GM12878 (cell line): ENCODE results near the gene RUNX3. TPM values are rescaled to one million over a fixed set of nuclear protein-coding genes. Genes with fewer than 3 reads are reported as not detected.

Source experiments
- ATAC-seq: fragments of 200-7000 bp; cut with Tn5 transposase; 3 replicates; pipeline ENCODE4 v1.9.1; 2020; ENCODE audit warnings: mild to moderate bottlenecking, moderate library complexity
- Bru-seq: library from RNA; stranded (reverse); fragments of 400-500 nt; gene quantifications from one replicate; lab custom pipeline; 2021; lab: Mats Ljungman, UMichigan
- BruChase-seq, 2 experiments: library from RNA; stranded (reverse); fragments of 400-500 nt; gene quantifications; one replicate each; lab custom pipeline; 2021; lab: Mats Ljungman, UMichigan
- BruUV-seq: library from RNA; stranded (reverse); fragments of 400-500 nt; replicated peaks from 2 replicates; lab custom pipeline; 2021; lab: Mats Ljungman, UMichigan
- CTCF ChIA-PET: fragments of 300-600 bp; sonication (Branson Sonifier 250); formaldehyde crosslinking; extraction: SDS; loops from one replicate; lab custom pipeline; 2021; ENCODE audit warnings: inconsistent platforms; lab: Yijun Ruan, JAX
- POLR2A ChIA-PET: fragments of 350-600 bp; formaldehyde crosslinking; extraction: SDS; loops from one replicate; lab custom pipeline; 2021; ENCODE audit warnings: inconsistent platforms; lab: Charles Lee
- RAD21 ChIA-PET: fragments of 300-600 bp; sonication (Branson Sonifier 250); formaldehyde crosslinking; loops from one replicate; lab custom pipeline; 2023; ENCODE audit warnings: antibody characterized with exemption; ENCODE audit not compliant: unreplicated experiment; lab: Charles Lee
- SMC1A ChIA-PET: fragments of 300-600 bp; sonication (Branson Sonifier 250); formaldehyde crosslinking; loops from one replicate; lab custom pipeline; 2023; ENCODE audit not compliant: unreplicated experiment, uncharacterized antibody; lab: Charles Lee
- DNase-seq: peaks from one replicate; pipeline ENCODE4 v3.0.0-alpha.2; 2011; ENCODE audit warnings: low read depth, low spot score
- FAIRE-seq: peaks from 3 replicates; lab custom pipeline; 2011; peaks lifted over from hg19 to GRCh38; lab: Jason Lieb, UNC
- H2AFZ ChIP-seq: 2 replicates; pipeline ENCODE4 v1.6.0; 2011; ENCODE audit warnings: low read depth, low read length, control low read depth; ENCODE audit not compliant: control insufficient read depth
- H3K27ac ChIP-seq: 2 replicates; pipeline ENCODE4 v1.5.1; 2011; ENCODE audit warnings: control low read depth; ENCODE audit not compliant: control insufficient read depth, insufficient read depth
- H3K27me3 ChIP-seq, 2 experiments: replicated peaks in 1 of 2; 2 replicates each; pipeline versions ENCODE4 v1.6.0 to v1.6.1; 2011; ENCODE audit warnings: low read length in 1 of 2; ENCODE audit not compliant: control insufficient read depth in 2 of 2, insufficient read depth in 2 of 2
- H3K36me3 ChIP-seq, 2 experiments: 2 replicates each; pipeline ENCODE4 v1.5.1; 2011; ENCODE audit warnings: low read length in 1 of 2; ENCODE audit not compliant: control insufficient read depth in 2 of 2, insufficient read depth in 2 of 2
- H3K4me1 ChIP-seq: 2 replicates; pipeline ENCODE4 v1.6.1; 2011; ENCODE audit warnings: mild to moderate bottlenecking, low read length, moderate library complexity, mixed read lengths; ENCODE audit not compliant: control insufficient read depth, insufficient read depth
- H3K4me2 ChIP-seq: 2 replicates; pipeline ENCODE4 v1.6.0; 2011; ENCODE audit warnings: control low read depth; ENCODE audit not compliant: control insufficient read depth, insufficient read depth
- H3K4me3 ChIP-seq: fragments of 200-600 bp; sonication (generic); 2 replicates; pipeline ENCODE4 v1.5.1; 2016
- H3K79me2 ChIP-seq: 2 replicates; pipeline ENCODE4 v1.6.0; 2011; ENCODE audit warnings: low read length; ENCODE audit not compliant: control insufficient read depth, insufficient read depth
- H3K9ac ChIP-seq: 2 replicates; pipeline ENCODE4 v1.8.0; 2011; ENCODE audit warnings: low read length, control low read depth, mixed read lengths; ENCODE audit not compliant: control insufficient read depth, insufficient read depth
- H3K9me3 ChIP-seq: replicated peaks from 3 replicates; pipeline ENCODE4 v1.5.1; 2011; ENCODE audit warnings: mild to moderate bottlenecking, low read length; ENCODE audit not compliant: control insufficient read depth, insufficient read depth
- H4K20me1 ChIP-seq: 2 replicates; pipeline ENCODE4 v1.6.0; 2011; ENCODE audit not compliant: control insufficient read depth, insufficient read depth
- BCL11A ChIP-seq: IDR thresholded peaks from 2 replicates; pipeline ENCODE4 v1.6.1; 2011; ENCODE audit warnings: low read depth, low read length
- BHLHE40 ChIP-seq, 2 experiments: fragments of 450-650 bp in 1 of 2; IDR thresholded peaks; 2 replicates each; pipeline ENCODE4 v1.6.1; 2011 to 2017; ENCODE audit warnings: low read depth in 2 of 2, borderline replicate concordance in 1 of 2, improper control_type of control experiment in 1 of 2, low read length in 1 of 2, mild to moderate bottlenecking in 1 of 2
- CEBPB ChIP-seq, 2 experiments: fragments of 150-350 bp in 1 of 2; IDR thresholded peaks; 2 replicates each; pipeline ENCODE4 v1.6.1; 2012 to 2014; ENCODE audit warnings: low read depth in 2 of 2, low read length in 2 of 2, borderline replicate concordance in 1 of 2, inconsistent platforms in 1 of 2
- CHD2 ChIP-seq: IDR thresholded peaks from 2 replicates; pipeline ENCODE4 v1.6.1; 2011; ENCODE audit warnings: low read depth, low read length, improper control_type of control experiment, borderline replicate concordance
- IKZF2 ChIP-seq, 2 experiments: fragments of 450-650 bp; IDR thresholded peaks; 2 replicates each; pipeline ENCODE4 v1.6.1; 2017; ENCODE audit warnings: mild to moderate bottlenecking in 2 of 2, moderate library complexity in 2 of 2
- KAT2A ChIP-seq: conservative IDR thresholded peaks from 2 replicates; pipeline ENCODE4 v1.6.1; 2011; ENCODE audit warnings: low read depth, low read length; ENCODE audit not compliant: control insufficient read depth
- NFYA ChIP-seq: IDR thresholded peaks from 2 replicates; pipeline ENCODE4 v1.6.1; 2011; ENCODE audit warnings: low read depth, mild to moderate bottlenecking, low read length, improper control_type of control experiment, borderline replicate concordance
- POLR2AphosphoS2 ChIP-seq: IDR thresholded peaks from 2 replicates; pipeline ENCODE4 v1.6.1; 2011; ENCODE audit warnings: low read depth, mild to moderate bottlenecking, low read length, improper control_type of control experiment, moderate library complexity
- RELA ChIP-seq: fragments of 450-650 bp; IDR thresholded peaks from 2 replicates; pipeline ENCODE4 v1.8.0; 2014; ENCODE audit warnings: borderline replicate concordance; ENCODE audit not compliant: partially characterized antibody
- WGBS: methylation state at CpG from one replicate; pipeline ENCODE4 v1.1.6; 2016; ENCODE audit warnings: low lambda C conversion rate; ENCODE audit not compliant: insufficient replicate concordance, insufficient coverage; ENCODE audit errors: missing lambda C conversion rate; 5-methylcytosine and 5-hydroxymethylcytosine counted together
- in situ Hi-C: fragments of 300-500 bp; cut with MboI; formaldehyde crosslinking; loops from 9 replicates; pipeline ENCODE4 v1.14.3; 2018; ENCODE audit warnings: mixed read lengths
- intact Hi-C: fragments of 100-400 bp; cut with micrococcal nuclease; formaldehyde crosslinking; loops from one replicate; pipeline ENCODE4 v1.14.2; 2022; ENCODE audit not compliant: unreplicated experiment
- long read RNA-seq, 2 experiments: library from polyadenylated mRNA; unstranded; transcript quantifications; one replicate each; pipeline ENCODE4 v2.0.0, GENCODE V29; 2019 to 2020
- polyA minus RNA-seq, 3 experiments: library from RNA; depleted of rRNA, polyadenylated mRNA; stranded (reverse); fragments of >200 nt; gene quantifications; 2 replicates each; pipeline ENCODE4 v1.2.3, GENCODE V29; 2011
- polyA plus RNA-seq, 11 experiments: library from polyadenylated mRNA; depleted of rRNA in 4 of 11; unstranded in 6 of 11; stranded (reverse) in 5 of 11; fragments of >200 nt; fragmentation: Nextera tagmentation in 4 of 11; fragmentation: Illumina TruSeq in 1 of 11; extraction: Ambion mirVana in 4 of 11; extraction: Trizol in 1 of 11; gene quantifications; 1 replicate in 1 of 11; 2 replicates in 10 of 11; pipeline versions ENCODE4 v1.2.1 to v1.2.3, GENCODE V29; 2011 to 2016; ENCODE audit warnings: inconsistent platforms in 2 of 11, missing spikeins in 2 of 11, low read depth in 1 of 11
- total RNA-seq, 4 experiments: library from RNA; depleted of rRNA in 3 of 4; stranded (reverse); fragments of >200 nt in 3 of 4; fragmentation: Illumina TruSeq in 1 of 4; extraction: Trizol in 1 of 4; gene quantifications; 2 replicates each; pipeline versions ENCODE4 v1.2.1 to v1.2.3, GENCODE V29; 2013 to 2021
- TF ChIP-seq, protein P1 (sequence below), 3 experiments: IDR thresholded peaks in 2 of 3; conservative IDR thresholded peaks in 1 of 3; 2 replicates each; pipeline ENCODE4 v1.5.1; 2011; ENCODE audit warnings: low read depth in 3 of 3, low read length in 3 of 3, mild to moderate bottlenecking in 3 of 3, control low read depth in 2 of 3, moderate library complexity in 2 of 3, inconsistent platforms in 1 of 3, mixed read lengths in 1 of 3; ENCODE audit not compliant: control insufficient read depth in 2 of 3, insufficient read depth in 1 of 3; ENCODE audit errors: extremely low read depth in 1 of 3
- TF ChIP-seq, protein P2 (sequence below): IDR thresholded peaks from 2 replicates; pipeline ENCODE4 v1.6.1; 2012; ENCODE audit warnings: low read depth, low read length, improper control_type of control experiment
- TF ChIP-seq, protein P3 (sequence below): fragments of 450-650 bp; IDR thresholded peaks from 2 replicates; pipeline ENCODE4 v1.6.1; 2016; ENCODE audit warnings: mild to moderate bottlenecking

RUNX3 gene
- 101 and 106 TPM in 2 replicates for total RNA-seq (2013; cell fraction: nucleolus; rRNA removed)
- total RNA-seq (2014; rRNA removed) (25.8 and 33.5 TPM in 2 replicates), total RNA-seq (2014; rRNA removed; fragmentation: Illumina TruSeq; extraction: Trizol) (18.4 and 19.0 TPM in 2 replicates), total RNA-seq (2021) (148 and 151 TPM in 2 replicates), polyA plus RNA-seq (2011; rRNA removed) (15.0 and 25.8 TPM in 2 replicates), polyA plus RNA-seq (2014; fragmentation: Illumina TruSeq; extraction: Trizol) (48.8 and 61.7 TPM in 2 replicates), polyA plus RNA-seq (2014; fragmentation: Nextera tagmentation; extraction: Ambion mirVana) (10 to 100 TPM; 21.6 to 26.3 TPM), polyA plus RNA-seq (2014; rRNA removed) (64.7 and 79.6 TPM in 2 replicates), polyA plus RNA-seq (2016; fragmentation: Nextera tagmentation; extraction: Ambion mirVana) (10 to 100 TPM; 29.3 to 34.0 TPM), polyA minus RNA-seq (2011; rRNA and poly(A)+ RNA removed) (20.0 and 31.7 TPM in 2 replicates), Bru-seq, nascent RNA (percentile 98 among the genes with signal in this experiment), BruChase-seq, experiment 1, labeled RNA remaining after a 6-hour chase (percentile 98 among the genes with signal in this experiment), BruChase-seq, experiment 2, labeled RNA remaining after a 2-hour chase (percentile 98 among the genes with signal in this experiment)
- 44.1 TPM for polyA plus RNA-seq (2011; ENCODE audit: low read depth)
- polyA plus RNA-seq (2011; cell fraction: cytosol; rRNA removed) = 45.6 and 51.9 TPM in 2 replicates
- polyA plus RNA-seq (2011; cell fraction: nucleus; rRNA removed) = 72.8 and 112 TPM in 2 replicates
- 91.6 and 104 TPM in 2 replicates for polyA plus RNA-seq (2012)
- polyA minus RNA-seq (2011; cell fraction: cytosol; rRNA and poly(A)+ RNA removed) = 30.6 and 47.6 TPM in 2 replicates
- polyA minus RNA-seq (2011; cell fraction: nucleus; rRNA and poly(A)+ RNA removed) = 30.8 and 46.2 TPM in 2 replicates
- long read RNA-seq, experiment 1, partial matches to known transcripts = 10 of 31 reads
- long read RNA-seq, experiment 1, other reads (novel, unspliced or antisense) = 19 of 31 reads
- long read RNA-seq, experiment 2, partial matches to known transcripts = 1 of 49 reads
- long read RNA-seq, experiment 2, other reads (novel, unspliced or antisense) = 48 of 49 reads

DNA sequence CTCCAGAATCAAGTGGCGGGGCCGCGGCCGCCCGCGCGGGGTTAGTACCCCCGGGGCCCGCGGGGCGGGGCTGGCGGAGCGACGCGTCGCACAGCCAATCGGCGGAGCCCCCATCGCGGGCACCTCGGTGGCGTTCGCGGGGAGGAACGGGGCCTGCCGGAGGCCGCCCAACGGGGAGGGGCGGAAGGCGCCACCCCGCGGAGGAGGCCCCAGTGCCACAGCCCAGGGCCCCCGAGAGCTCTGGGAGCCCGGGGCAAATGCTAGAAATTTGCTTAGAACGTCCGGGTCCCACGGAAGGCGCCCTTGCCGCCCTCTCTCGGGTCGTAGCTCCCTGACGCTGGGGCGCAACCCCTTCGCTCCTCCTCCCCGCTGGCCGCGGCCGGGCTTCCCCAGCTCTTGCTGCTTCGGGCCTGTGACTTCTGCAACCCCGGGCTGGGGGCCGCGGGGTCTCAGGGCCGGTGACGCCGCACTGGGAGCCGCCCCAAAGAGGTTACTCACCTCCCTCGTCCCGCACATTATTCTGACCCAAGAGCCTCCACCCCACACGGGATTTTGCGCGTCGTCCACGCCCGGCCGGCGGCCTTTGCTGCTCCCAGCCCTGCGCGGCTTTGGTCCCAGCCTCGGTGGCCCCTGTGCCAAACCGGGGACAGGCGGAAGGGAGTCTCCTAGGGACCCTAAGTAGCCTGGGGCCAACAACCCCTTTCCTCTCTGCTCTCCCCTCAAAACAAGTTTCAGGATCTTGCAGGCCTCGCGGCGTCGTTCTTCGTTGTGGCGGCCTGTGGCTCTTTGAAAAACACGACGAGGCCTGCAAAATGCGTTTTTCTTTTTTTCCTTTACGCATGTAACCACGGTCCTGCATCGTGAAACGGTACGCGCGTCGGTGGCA lies at the start of gene RUNX3:
RUNX3 (minus strand) TSS at position 17 of the 886 bp plus-strand sequence. CDS start 408 bp downstream, outside the sequence.
- peak within 1 kb of the TSS; percentile 89 for H3K27ac ChIP-seq
- CTCF ChIA-PET = interaction anchor here (0.8 to 20.9 kb wide), 11 partner anchors 10 to 171 kb away, joined by 3 to 314 read pairs (median 4); no protein-coding TSS in a partner anchor
- FAIRE-seq = peak; percentile 68
- 19% methylated on average over 84 of the region's 88 CpGs for WGBS
- peaks cover 40% of the 10 kb centered on the region for H3K4me1 ChIP-seq
- POLR2A ChIA-PET = interaction anchor here (0.6 to 7.2 kb wide), 10 partner anchors 9 to 160 kb away, joined by 3 to 75 read pairs (median 6); no protein-coding TSS in a partner anchor
- H3K9ac ChIP-seq = peak within 1 kb of the TSS; percentile 86
- peak within 1 kb of the TSS; percentile 93 for H3K4me2 ChIP-seq
- SMC1A ChIA-PET = interaction anchor here (0.8 to 23.9 kb wide), 7 partner anchors 10 to 169 kb away, joined by 3 to 391 read pairs (median 5); no protein-coding TSS in a partner anchor
- RAD21 ChIA-PET = interaction anchor here (0.9 to 11.2 kb wide), 15 partner anchors 9 to 309 kb away, joined by 3 to 150 read pairs (median 6); no protein-coding TSS in a partner anchor
- no peaks in the 10 kb centered on the region for H3K27me3 ChIP-seq
- intact Hi-C loops = loop anchor here (1.0 to 5.0 kb wide), 2 partner anchors 83 to 107 kb away; no protein-coding TSS in a partner anchor
- peaks cover 7% of the 10 kb centered on the region; the same call in 1 of the 2 replicates for H4K20me1 ChIP-seq
- H3K79me2 ChIP-seq = peaks cover 98% of the 10 kb centered on the region
- H3K9me3 ChIP-seq = no peaks in the 10 kb centered on the region
- no peak within 1 kb of the TSS for H2AFZ ChIP-seq
- peaks cover 16 to 25% of the 10 kb centered on the region in 2 experiments for H3K36me3 ChIP-seq
- BruUV-seq = no TSS peak
- peak; percentile 77 for ATAC-seq
- peak within 1 kb of the TSS; percentile 99 for H3K4me3 ChIP-seq
- in situ Hi-C loops = no loop called here
- peak; percentile 76 for DNase-seq
- TF ChIP-seq BCL11A = no peak
- no peak for TF ChIP-seq CEBPB (IDR thresholded peaks at IDR 0.05; ENCODE audit: borderline replicate concordance in 1 of 2, low read depth in 2 of 2, low read length in 2 of 2)
- no peak for TF ChIP-seq POLR2AphosphoS2
- TF ChIP-seq, protein P1, sequence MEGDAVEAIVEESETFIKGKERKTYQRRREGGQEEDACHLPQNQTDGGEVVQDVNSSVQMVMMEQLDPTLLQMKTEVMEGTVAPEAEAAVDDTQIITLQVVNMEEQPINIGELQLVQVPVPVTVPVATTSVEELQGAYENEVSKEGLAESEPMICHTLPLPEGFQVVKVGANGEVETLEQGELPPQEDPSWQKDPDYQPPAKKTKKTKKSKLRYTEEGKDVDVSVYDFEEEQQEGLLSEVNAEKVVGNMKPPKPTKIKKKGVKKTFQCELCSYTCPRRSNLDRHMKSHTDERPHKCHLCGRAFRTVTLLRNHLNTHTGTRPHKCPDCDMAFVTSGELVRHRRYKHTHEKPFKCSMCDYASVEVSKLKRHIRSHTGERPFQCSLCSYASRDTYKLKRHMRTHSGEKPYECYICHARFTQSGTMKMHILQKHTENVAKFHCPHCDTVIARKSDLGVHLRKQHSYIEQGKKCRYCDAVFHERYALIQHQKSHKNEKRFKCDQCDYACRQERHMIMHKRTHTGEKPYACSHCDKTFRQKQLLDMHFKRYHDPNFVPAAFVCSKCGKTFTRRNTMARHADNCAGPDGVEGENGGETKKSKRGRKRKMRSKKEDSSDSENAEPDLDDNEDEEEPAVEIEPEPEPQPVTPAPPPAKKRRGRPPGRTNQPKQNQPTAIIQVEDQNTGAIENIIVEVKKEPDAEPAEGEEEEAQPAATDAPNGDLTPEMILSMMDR (IDR thresholded peaks at IDR 0.05 in 2 of 3, conservative IDR thresholded peaks at IDR 0.05 in 1 of 3; ENCODE audit: control insufficient read depth in 2 of 3, extremely low read depth in 1 of 3, insufficient read depth in 1 of 3, low read depth in 3 of 3, low read length in 3 of 3) = peak; percentile 14 to 45 (median 35); a peak in 3 of 6 replicates
- TF ChIP-seq, protein P2, sequence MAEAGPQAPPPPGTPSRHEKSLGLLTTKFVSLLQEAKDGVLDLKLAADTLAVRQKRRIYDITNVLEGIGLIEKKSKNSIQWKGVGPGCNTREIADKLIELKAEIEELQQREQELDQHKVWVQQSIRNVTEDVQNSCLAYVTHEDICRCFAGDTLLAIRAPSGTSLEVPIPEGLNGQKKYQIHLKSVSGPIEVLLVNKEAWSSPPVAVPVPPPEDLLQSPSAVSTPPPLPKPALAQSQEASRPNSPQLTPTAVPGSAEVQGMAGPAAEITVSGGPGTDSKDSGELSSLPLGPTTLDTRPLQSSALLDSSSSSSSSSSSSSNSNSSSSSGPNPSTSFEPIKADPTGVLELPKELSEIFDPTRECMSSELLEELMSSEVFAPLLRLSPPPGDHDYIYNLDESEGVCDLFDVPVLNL = no peak
- TF ChIP-seq NFYA = no peak
- no peak; a peak in 1 of 4 replicates for TF ChIP-seq IKZF2 (IDR thresholded peaks at IDR 0.05)
- peak; percentile 58; the same call in 1 of the 2 replicates for TF ChIP-seq CHD2
- TF ChIP-seq, protein P3, sequence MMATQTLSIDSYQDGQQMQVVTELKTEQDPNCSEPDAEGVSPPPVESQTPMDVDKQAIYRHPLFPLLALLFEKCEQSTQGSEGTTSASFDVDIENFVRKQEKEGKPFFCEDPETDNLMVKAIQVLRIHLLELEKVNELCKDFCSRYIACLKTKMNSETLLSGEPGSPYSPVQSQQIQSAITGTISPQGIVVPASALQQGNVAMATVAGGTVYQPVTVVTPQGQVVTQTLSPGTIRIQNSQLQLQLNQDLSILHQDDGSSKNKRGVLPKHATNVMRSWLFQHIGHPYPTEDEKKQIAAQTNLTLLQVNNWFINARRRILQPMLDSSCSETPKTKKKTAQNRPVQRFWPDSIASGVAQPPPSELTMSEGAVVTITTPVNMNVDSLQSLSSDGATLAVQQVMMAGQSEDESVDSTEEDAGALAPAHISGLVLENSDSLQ = peak; percentile 96
- no peak for TF ChIP-seq KAT2A
- peak; percentile 55 for TF ChIP-seq RELA
- TF ChIP-seq BHLHE40 (IDR thresholded peaks at IDR 0.05; ENCODE audit: borderline replicate concordance in 1 of 2, low read depth in 2 of 2, low read length in 1 of 2) = peak; percentile 31 to 66; a peak in 3 of 4 replicates
